Measurements from ENCODE around the gene CACNG8.

Gene CACNG8

DNA sequence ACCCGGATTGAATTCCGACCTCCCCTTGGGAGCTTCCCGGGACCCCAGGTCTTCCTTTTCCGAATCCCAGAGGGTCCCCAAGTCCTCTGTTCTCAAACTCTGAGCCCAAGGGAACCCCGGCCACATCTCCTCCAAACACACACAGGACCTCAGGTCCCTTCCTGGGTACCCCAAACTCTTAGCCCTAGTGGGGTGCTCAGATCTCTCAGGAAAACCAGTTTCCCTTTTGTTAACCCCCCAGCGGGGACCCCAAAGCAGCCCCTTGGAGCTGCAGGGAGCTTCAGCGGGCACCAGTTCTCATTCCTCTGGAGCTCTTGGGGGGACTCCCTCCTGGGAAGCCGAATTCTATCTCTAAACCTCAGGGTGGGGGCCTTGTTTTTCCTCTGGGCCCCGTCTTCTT lies 29.5 kb downstream of the CACNG8 start:
- no peak for DNase-seq (ENCODE audit: low spot score)

DNA sequence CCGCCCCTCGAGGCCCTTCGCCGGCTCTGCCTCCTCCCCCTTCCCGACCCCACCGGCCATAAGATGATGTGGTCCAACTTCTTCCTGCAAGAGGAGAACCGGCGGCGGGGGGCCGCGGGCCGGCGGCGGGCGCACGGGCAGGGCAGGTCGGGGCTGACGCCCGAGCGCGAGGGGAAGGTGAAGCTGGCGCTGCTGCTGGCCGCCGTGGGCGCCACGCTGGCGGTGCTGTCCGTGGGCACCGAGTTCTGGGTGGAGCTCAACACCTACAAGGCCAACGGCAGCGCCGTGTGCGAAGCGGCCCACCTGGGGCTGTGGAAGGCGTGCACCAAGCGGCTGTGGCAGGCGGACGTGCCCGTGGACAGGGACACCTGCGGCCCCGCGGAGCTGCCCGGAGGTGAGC lies 30.1 kb downstream of the CACNG8 start:
- no peak for DNase-seq (ENCODE audit: low spot score)

DNA sequence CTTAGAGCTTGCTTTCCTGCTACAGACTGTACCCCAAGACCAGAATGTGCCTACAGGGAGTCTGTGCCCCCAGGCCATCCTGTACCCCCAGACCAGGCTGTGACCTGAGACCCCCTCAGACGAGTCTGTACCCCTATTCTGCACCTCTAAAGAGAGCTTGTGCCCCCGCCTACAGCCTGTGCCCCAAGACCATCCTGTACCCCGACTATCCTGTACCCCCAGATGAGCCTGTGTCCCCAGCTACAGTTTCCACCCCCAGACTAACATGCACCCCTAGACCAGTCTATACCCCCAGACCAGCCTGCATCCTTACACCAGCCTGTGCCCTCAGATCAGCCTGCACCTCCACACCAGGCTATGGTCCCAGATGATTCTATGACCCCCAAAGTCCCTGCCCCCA lies 30.7 kb downstream of the CACNG8 start:
- DNase-seq (ENCODE audit: low spot score): no peak

DNA sequence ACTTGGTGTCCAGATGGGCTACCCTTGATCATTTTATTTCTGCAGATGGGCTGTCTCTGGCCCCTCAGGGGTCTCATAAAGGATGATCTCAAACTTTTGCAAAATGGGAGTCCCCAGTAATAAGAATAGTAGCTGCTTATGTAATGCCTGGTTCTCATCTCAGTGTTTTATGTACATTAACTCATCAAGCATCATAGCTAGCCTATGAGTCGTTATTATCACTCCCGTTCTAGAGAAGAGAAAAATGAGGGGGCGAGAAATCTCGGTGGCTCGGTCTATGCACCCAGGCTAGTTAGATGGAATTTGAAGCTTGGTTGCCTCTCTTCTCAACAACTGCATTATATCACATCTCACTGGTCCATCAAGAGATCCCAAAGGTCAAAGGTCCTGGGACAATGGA lies 32.1 kb downstream of the CACNG8 start:
- DNase-seq (ENCODE audit: low spot score): no peak

DNA sequence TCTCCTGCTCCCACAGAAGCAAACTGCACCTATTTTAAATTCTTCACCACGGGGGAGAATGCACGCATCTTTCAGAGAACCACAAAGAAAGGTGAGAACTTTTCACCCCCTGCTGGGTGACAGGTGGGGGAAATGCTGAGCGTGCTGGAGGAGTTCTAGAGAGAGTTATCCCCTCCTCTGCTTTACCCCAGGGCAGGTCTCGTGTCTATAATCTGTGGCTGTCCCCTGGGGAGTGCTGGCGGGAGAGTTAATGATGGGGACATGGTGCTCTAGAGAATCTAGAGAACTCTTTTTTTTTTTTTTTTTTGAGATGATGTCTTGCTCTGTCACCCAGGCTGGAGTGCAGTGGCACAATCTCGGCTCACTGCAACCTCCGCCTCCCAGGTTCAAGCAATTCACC lies 35.5 kb downstream of the CACNG8 start:
- DNase-seq (ENCODE audit: low spot score): no peak

DNA sequence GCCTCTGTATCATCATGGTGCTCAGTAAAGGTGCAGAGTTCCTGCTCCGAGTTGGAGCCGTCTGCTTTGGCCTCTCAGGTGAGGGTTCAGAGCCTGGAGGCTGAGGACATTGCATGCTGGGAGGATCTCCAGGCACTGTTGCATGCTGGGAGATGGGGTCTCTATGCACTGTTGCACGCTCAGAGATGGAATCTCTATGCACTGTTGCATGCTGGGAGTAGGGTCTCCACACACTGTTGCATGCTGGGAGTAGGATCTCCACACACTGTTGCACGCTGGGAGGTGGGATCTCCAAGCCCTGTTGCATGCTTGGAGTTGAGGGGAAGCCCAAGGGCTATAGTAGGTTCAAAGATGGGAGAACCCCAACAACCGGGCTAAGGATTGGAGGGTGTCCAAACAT lies 37.0 kb downstream of the CACNG8 start:
- DNase-seq (ENCODE audit: low spot score): no peak

DNA sequence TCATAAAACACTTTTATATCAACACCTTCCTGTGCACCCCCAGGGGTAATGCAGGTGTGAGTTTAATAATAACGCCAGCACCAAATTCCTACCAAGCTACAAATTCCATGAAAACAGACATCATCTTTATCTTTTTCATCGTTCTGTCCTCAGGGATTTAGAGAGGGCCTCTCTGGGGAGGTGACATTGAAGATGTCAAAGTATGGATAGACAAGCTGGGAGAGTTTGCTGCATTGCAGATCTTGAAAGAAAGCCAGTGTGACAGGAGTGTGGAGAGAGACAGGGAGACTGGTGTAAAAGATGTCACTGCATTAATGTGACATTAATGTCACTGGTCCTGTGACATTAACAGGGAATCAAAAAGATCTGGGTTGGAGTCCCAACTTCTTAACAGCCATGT lies 38.8 kb downstream of the CACNG8 start:
- no peak for DNase-seq (ENCODE audit: low spot score)

DNA sequence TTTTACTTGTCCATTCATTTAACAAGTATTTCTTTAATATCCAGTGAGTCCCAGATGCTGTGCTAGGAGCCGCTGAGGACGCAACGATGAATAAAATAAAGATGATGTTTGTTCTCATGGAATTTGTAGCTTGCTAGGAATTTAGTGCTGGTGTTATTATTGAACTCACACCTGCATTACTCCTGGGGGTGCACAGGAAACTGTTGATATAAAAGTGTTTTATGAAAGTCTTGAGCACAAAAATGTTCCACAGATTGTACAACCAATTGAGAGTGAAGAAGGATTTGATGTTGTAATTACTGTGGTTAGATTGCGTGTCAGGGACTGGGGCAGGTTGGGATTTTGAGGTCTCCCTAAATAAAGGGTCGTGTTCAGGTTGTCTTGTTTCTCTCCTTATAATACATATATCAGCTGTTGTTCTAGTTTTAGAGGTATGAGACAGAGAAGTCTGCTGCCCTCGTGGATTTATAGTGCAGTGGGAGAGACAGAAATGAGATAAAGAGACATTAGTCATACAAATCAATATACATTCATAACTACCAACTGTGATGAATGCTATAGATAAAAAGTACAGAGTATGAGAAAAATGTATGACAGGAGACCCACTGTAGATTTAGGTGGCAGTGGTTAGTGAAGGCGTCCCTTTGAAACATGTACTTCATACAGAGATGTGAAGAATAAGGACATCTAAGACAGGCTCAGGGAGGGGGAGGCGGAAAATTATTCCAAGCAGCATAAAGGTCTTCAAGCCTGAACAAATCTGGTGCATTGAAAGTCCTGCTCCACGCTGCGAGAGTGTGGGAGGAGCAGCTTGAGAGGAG lies 40.0 kb downstream of the CACNG8 start:
- DNase-seq (ENCODE audit: low spot score): no peak

DNA sequence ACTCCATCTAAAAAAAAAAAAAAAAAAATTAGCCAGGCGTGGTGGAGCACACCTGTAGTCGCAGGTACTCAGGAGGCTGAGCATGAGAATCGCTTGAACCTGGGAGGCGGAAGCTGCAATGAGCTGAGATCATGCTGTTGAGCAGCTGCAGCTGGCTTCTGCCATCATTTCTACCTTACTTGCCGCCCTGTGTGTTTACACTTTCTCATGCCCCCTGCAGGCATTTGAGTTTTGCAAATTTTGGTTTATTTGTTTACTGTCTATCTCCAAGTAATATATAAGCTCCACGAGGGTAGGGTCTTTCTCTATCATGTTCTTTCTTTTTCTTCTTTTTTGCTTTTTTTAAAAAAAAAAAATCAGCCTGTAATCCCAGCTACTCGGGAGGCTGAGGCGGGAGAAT lies 46.7 kb downstream of the CACNG8 start:
- no peak for DNase-seq (ENCODE audit: low spot score)

DNA sequence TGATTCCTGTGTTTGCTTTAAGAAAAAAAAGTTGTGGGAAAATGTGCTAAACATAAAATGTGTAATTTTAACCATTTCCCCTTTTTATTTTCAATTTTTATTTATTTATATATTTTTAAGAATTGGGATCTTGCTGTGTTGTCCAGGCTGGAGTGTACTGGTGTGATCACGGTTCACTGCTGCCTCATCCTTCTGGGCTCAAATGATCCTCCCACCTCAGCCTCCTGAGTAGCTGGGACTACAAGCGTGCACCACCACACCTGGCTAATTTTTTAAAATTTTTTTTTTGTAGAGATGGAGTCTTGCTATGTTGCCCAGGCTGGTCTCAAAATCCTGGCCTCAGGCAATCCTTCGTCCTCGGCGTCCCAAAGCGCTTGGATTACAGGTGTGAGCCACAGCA lies 47.7 kb downstream of the CACNG8 start:
- DNase-seq (ENCODE audit: low spot score): no peak

DNA sequence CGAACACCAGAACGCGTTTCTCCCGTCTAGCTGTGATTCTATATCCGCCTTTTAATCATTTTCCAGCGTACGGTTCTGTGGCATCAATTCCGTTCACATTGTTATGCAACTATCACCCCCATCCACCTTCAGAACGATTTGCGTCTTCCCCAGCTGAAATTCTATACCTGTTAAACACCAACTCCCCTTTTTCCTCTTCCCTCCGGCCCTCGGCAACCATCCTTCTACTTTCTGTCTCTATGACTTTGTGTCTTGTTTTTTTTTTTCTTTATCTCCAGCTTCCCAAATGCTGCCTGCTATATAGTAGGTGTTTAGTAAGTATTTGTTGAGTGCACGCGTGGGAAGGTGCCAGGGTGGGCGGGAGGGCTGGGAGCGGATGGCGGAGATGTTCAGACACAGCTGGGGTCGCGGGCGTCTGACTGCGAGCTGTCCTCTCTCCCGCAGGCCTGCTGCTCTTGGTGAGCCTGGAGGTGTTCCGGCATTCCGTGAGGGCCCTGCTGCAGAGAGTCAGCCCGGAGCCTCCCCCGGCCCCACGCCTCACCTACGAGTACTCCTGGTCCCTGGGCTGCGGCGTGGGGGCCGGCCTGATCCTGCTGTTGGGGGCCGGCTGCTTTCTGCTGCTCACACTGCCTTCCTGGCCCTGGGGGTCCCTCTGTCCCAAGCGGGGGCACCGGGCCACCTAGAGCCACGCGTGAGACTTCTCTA lies 48.9 kb downstream of the CACNG8 start:
- DNase-seq (ENCODE audit: low spot score): no peak

DNA sequence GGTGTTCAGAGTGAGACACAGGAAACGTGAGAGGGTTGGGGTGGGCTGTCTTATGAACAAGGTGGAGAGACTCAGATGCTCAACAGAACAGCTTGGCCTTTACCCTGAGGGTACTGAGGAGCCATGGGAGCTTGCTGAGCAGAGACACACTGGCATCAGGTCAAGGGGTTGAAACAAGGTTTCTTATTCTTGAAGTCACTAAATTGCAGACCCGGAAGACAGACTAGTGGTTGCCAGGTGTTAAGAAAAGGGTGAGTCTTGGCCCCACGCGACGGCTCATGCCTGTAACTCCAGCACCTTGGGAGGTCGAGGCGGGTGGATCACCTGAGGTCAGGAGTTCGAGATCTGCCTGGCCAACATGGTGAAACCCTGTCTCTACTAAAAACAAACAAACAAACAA lies 51.1 kb downstream of the CACNG8 start:
- DNase-seq (ENCODE audit: low spot score): no peak

DNA sequence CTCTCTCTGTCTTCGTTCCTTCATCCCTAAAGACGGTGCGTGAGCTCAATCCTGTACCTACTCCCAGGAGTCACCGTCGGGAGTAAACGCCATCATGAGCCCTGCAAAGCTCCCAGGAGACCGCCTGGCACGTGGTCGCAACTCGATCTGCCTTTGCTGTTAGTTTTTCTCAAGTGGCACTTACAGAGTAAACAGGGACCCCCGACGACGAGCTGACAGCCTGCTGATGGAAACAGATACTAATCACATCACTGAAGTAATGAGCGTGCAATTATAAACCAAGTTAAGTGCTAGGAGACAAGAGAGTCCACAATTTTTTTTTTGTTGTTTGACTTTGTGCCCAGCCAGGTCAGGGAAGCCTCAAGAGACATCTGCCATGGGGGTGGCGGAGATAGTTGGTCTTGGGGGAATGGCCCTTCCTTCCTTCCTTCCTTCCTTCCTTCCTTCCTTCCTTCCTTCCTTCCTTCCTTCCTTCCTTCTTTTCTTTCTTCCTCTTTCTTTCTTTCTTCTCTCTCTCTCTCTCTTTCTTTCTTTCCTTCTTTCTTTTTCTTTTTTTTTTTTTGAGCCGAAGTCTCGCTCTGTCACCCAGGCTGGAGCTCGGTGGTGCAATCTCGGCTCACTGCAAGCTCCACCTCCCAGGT lies 52.3 kb downstream of the CACNG8 start:
- DNase-seq (ENCODE audit: low spot score): no peak

DNA sequence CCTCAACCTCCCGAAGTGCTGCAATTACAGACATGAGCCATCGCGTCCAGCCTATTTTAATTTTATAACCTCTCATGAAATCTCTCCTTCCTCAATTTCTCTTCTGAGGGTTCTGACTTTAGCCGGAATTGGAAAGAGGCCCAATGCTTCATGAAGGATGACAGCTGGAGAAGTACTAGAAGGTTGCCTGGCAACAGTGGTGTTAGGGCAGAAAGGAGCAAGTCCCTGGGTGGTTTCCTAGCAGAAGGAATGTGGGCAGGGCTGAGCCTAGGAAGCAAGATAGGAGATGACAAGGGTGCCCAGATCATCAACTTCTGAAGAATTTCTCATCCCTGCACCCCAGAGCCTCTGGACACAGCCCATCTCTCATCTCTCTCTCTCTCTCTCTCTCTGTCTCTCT lies 54.5 kb downstream of the CACNG8 start:
- DNase-seq (ENCODE audit: low spot score): no peak

DNA sequence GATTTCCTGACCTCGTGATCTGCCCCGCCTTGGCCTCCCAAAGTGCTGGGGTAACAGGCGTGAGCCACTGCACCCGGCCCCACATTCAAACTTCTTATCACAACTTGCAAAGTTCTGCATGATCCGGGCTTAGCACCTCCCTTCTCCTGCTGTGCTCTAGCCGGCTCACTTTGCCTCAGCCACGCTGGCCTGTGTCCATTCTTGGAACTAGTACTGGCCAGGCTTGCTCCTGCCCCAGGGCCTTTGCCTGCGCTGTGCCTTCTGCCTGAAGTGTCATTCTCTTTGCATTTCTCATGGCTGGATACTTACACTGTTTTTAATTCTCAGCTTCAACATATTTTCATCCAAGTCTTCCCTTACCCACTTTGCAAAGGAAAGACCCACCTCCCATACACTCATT lies 58.6 kb downstream of the CACNG8 start:
- DNase-seq (ENCODE audit: low spot score): no peak

DNA sequence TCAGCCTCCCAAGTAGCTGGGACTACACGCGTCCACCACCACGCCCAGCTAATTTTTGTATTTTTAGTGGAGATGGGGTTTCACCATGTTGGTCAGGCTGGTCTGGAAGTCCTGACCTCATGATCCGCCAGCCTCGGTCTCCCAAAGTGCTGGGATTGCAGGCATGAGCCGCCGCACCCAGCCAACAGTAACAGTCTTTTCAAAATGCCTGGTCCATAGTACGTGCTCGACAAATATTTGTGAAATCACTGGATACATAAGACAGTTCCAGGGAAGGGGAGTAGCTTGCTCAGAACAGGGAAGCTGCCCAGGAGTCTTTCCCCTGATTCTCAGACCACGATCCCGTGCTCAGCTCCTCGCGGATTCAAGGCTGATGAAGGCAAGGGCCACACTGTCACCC lies 59.2 kb downstream of the CACNG8 start:
- DNase-seq (ENCODE audit: low spot score): no peak

DNA sequence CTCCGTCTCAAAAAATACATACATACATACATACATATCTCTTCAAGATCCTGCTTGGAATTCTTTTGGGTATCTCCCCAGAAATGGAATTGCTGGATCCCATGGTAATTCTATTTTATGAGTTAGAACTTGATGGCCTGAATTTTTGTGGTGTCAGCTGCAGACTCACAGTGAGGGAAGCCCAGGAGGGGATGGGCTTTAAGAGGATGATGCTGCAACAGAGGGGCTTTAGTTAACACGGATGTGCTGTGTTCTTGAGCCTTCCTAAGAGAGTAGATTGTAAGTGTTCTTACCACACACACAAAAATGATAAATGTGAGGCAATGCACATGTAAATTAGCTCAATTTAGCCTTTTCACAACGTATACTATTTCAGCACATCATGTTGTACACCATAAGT lies 60.5 kb downstream of the CACNG8 start:
- no peak for DNase-seq (ENCODE audit: low spot score)

DNA sequence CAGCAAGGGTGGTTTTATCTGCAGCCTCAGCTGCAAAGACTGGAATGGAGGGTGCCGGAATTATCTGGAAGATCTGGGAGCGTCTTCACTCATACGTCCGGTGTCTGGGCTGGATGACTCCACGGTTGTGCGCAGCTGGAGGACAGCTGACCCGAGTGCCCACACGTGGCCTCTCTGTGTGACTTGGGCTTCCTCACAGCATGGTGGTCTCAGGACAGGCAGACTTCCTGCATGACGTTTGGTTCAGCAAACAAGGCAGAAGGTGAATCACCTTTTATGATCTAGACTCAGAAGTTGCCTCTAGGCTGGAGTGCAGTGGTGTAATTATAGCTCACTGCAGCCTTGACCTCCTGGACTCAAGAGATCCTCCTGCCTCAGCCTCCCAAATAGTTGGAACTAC lies 61.9 kb downstream of the CACNG8 start:
- DNase-seq (ENCODE audit: low spot score): no peak

DNA sequence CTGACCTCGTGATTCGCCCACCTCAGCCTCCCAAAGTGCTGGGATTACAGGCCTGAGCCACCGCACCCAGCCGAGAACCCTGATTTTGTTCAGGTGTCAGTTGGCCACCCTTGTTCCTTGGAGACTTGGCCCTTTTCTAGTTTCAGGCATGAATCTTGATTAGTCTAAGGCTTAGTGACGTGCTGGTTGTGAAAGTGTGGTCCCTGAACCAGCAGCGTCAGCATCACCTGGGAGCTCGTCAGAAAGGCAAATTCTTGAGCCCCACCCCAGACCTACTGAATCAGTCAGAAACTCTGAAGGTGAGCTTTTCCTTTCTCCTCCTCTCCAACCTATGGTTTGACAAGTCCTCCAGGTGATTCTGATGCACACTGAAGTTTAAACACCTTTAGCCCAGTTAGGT lies 63.9 kb downstream of the CACNG8 start:
- DNase-seq (ENCODE audit: low spot score): no peak

DNA sequence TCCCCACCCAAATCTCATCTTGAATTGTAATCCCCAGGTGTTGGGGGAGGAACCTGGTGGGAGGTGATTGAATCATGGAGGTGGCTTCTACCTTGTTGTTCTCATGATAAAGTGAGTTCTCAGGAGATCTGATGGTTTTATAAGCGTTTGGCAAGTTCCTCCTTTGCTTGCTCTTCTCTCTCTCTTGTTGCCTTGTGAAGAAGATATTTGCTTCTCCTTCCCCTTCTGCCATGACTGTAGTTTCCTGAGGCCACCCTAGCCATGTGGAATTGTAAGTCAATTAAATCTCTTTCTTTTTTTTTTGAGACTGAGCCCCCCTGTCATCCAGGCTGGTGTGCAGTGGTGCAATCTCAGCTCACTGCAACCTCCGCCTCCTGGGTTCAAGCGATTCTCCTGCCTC lies 66.6 kb downstream of the CACNG8 start:
- no peak for DNase-seq (ENCODE audit: low spot score)

DNA sequence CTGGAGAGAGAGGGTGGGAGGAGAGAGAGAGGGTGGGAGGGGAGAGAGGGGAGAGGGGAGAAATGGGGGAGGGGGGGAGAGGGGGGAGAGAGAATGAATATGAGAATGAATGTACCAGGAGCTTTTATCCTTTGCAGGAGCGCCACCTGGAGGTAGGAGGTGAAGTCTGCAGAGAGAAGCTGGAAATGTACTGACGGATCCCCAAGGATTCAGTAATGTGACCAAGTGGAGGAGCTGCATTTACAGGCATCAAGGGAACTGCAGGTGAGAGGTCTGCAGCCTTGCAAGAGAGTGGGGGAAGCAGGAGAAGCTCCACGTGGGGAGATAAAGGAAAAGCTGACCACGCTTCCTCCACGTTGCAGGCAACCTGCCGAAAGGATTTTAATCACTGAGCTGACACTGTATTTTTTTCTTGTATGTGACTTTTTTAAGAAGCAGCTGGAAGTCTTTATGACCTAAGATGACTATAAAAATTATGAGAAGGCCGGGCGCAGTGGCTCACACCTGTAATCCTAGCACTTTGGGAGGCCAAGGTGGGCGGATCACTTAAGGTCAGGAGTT lies 67.3 kb downstream of the CACNG8 start:
- DNase-seq (ENCODE audit: low spot score): peak; percentile 70

DNA sequence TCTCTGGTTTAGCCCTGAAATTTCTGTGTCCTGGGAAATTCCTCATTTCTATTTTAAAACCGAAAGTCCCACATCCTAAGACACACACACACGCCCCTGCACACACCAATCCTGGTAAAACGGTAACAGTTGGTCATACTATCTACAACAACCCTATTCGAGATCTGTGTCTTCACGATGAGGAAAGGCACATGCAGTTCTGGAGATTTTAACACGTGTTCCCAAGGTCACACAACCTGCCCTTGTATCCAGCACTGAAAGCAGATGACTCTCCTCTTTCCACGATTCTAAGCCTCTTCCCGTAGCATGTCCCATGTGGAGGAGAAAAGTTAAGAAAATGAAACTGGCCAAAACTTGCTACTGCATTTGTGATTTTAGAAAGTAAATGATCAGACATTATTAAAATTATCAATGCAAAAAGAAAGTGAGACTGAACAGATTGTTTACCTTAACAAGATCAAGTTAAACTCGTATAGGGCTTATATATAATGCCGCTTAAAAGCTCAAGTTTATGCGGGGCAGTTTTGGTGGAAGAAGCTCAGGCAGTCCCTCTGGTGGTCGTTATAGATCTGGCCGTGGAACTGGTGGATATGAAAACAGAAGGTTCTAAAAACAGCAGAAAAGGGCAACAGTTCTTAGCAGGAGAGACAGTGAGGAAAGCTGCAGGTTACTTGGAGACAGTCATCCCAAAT lies 68.3 kb downstream of the CACNG8 start:
- peak; percentile 16 for DNase-seq (ENCODE audit: low spot score)
